Uterus (tissue), 4 donors: ENCODE data around the gene STRAP. TPM values are rescaled to one million over a fixed set of nuclear protein-coding genes. Genes with fewer than 3 reads are reported as not detected.
"Not testable (repeated sequence)": the region's sequence is repeated elsewhere in the genome, so short reads cannot be mapped to it uniquely, and the experiment has no call there.

Experiments
- DNase-seq, 2 donors: peaks; one replicate each; pipeline ENCODE4 v3.0.0-alpha.2; 2019 to 2020
- H3K27ac ChIP-seq, 2 donors: fragments of 200-600 bp; sonication (generic); 1 replicate in 1 of 2; 2 replicates in 1 of 2; pipeline ENCODE4 v1.5.1; 2016 to 2018
- H3K27me3 ChIP-seq, 2 donors: fragments of 200-600 bp; sonication (generic); one replicate each; pipeline ENCODE4 v1.5.1; 2018 to 2019; ENCODE audit warnings: control low read depth in 1 of 2
- H3K36me3 ChIP-seq, 2 donors: fragments of 200-600 bp; sonication (generic); one replicate each; pipeline ENCODE4 v1.5.1; 2019; ENCODE audit warnings: control low read depth in 1 of 2
- H3K4me1 ChIP-seq, 2 donors: fragments of 200-600 bp; sonication (generic); one replicate each; pipeline ENCODE4 v1.5.1; 2018 to 2019; ENCODE audit warnings: control low read depth in 1 of 2
- H3K4me3 ChIP-seq, 2 donors: fragments of 200-600 bp; sonication (generic); 1 replicate in 1 of 2; 2 replicates in 1 of 2; pipeline ENCODE4 v1.5.1; 2018 to 2019; ENCODE audit warnings: mild to moderate bottlenecking in 1 of 2
- H3K9me3 ChIP-seq, 2 donors: fragments of 200-600 bp; sonication (generic); one replicate each; pipeline ENCODE4 v1.5.1; 2019; ENCODE audit warnings: control low read depth in 1 of 2
- POLR2A ChIP-seq, 2 donors: fragments of 450-650 bp; IDR thresholded peaks; one replicate each; pipeline ENCODE4 v1.6.1; 2016; ENCODE audit warnings: antibody characterized with exemption in 2 of 2, mild to moderate bottlenecking in 1 of 2, moderate library complexity in 1 of 2
- intact Hi-C: fragments of 100-400 bp; cut with DNase I; formaldehyde crosslinking; loops from one replicate; pipeline ENCODE4 v1.15.1; 2023; ENCODE audit warnings: low total_unique reads
- total RNA-seq, 4 donors: library from RNA; depleted of rRNA in 3 of 4; stranded (reverse); fragments of >200 nt in 3 of 4; gene quantifications; one replicate each; pipeline versions ENCODE4 v1.1.0 to v1.2.4, GENCODE V29; 2014 to 2023
- TF ChIP-seq, protein P1 (sequence below), 4 experiments: fragments of 200-600 bp in 2 of 4; fragments of 450-650 bp in 2 of 4; sonication (generic) in 2 of 4; IDR thresholded peaks; one replicate each; pipeline ENCODE4 v1.5.1; 2016 to 2019; ENCODE audit warnings: antibody characterized with exemption in 4 of 4, mild to moderate bottlenecking in 2 of 4, moderate library complexity in 1 of 4
- donor health status: DM: yes; HTN: yes; CAD: no.

STRAP gene
- total RNA-seq, 4 donors from 2014 or later = 43.8 to 65.8 (median 58.2) TPM

DNA sequence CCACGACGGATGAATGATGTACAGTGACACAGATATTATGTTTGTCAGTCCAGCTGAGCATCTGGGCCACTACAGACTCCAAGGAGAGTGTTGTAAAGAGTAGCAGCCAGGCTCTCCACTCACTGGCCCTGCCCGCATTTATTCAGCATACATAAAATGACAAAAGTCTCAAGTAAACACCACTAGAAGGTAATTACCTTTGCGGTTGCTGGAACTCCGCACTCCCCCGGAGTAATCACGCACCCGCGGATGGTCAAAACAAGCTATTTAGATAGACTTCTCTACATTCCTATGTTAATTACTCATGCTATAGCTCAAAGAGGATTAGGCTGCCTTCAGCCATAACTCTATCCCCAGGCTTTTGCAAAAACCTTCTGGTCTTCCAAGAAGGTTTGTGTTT, 18.8 kb upstream of the STRAP start:
- Histone ChIP-seq H3K27me3 (no peaks in the 10 kb centered on the region), H3K27ac (no peak overlapping the region), H3K4me3 (no peak overlapping the region), H3K36me3 (no peaks in the 10 kb centered on the region), H3K4me1 (no peaks in the 10 kb centered on the region), H3K9me3 (no peaks in the 10 kb centered on the region)
- intact Hi-C loops = no loop called here
- DNase-seq = no peak
- TF ChIP-seq POLR2A (IDR thresholded peaks at IDR 0.05) = no peak
- TF ChIP-seq, protein P1, sequence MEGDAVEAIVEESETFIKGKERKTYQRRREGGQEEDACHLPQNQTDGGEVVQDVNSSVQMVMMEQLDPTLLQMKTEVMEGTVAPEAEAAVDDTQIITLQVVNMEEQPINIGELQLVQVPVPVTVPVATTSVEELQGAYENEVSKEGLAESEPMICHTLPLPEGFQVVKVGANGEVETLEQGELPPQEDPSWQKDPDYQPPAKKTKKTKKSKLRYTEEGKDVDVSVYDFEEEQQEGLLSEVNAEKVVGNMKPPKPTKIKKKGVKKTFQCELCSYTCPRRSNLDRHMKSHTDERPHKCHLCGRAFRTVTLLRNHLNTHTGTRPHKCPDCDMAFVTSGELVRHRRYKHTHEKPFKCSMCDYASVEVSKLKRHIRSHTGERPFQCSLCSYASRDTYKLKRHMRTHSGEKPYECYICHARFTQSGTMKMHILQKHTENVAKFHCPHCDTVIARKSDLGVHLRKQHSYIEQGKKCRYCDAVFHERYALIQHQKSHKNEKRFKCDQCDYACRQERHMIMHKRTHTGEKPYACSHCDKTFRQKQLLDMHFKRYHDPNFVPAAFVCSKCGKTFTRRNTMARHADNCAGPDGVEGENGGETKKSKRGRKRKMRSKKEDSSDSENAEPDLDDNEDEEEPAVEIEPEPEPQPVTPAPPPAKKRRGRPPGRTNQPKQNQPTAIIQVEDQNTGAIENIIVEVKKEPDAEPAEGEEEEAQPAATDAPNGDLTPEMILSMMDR (IDR thresholded peaks at IDR 0.05) = no peak

DNA sequence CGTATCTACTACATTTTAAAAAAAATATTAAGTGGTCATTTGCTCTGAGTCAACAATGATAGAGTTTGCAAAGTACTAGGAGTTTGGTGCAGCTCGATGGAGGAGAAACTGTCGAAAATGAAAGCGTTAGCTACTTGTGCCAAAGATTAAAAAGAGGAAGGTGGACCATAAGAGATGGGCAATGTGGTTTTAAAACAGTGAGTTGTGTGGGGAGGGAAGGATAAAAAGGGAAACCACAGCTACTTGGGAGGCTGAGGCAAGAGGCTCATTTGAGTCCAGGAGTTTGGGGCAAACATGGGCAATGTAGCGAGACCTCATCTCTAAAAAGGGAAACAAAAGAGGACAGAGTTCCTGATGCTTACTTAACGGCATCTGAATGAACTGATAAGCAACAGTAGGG, 18.2 kb upstream of the STRAP start:
- Histone ChIP-seq H3K9me3 (no peaks in the 10 kb centered on the region), H3K4me1 (no peaks in the 10 kb centered on the region), H3K27me3 (no peaks in the 10 kb centered on the region), H3K36me3 (no peaks in the 10 kb centered on the region), H3K4me3 (no peak overlapping the region), H3K27ac (no peak overlapping the region)
- no peak for DNase-seq
- intact Hi-C loops = no loop called here
- TF ChIP-seq, protein P1 (IDR thresholded peaks at IDR 0.05) = no peak
- no peak for TF ChIP-seq POLR2A (IDR thresholded peaks at IDR 0.05)

DNA sequence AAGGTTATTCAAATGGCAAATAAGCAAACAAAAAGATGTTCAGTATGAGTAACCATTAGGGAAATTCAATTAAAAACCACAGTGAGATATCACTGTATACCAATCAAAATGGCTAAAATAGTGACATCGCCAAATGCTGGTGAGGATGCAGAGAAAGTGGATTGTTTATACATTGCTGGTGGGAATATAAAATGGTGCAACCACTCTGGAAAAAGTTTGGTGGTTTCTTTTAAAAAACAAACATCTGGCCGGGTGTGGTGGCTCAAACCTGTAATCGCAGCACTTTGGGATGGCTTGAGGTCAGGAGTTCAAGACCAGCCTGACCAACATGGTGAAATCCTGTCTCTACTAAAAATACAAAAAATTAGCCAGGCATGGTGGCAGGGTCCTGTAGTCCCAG, 14.0 kb upstream of the STRAP start:
- intact Hi-C loops = no loop called here
- Histone ChIP-seq H3K9me3 (no peaks in the 10 kb centered on the region), H3K36me3 (no peaks in the 10 kb centered on the region), H3K27me3 (no peaks in the 10 kb centered on the region), H3K4me3 (no peak overlapping the region), H3K4me1 (no peaks in the 10 kb centered on the region), H3K27ac (no peak overlapping the region)
- no peak for DNase-seq
- no peak for TF ChIP-seq POLR2A (IDR thresholded peaks at IDR 0.05)
- TF ChIP-seq, protein P1 (IDR thresholded peaks at IDR 0.05) = no peak

DNA sequence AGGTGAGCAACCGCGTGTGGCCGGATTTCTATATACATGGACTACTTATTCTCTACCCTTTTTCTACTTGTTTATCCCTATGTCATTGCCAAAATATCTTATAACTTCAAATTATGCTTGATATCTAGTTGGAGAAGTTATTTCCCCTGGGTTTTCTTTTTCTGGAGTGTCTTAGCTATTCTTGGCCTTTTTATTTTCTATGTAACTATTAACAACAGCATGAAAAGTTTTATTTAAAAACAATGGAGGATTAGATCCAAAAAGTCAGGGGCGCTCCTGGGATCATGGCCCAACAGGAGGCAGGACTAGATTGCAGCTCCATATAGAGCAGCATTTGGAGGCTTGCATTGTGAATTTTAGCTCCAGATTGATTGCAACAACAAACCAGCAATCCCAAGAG, 8.6 kb upstream of the STRAP start:
- H3K4me1 ChIP-seq = no peaks in the 10 kb centered on the region
- H3K9me3 ChIP-seq = no peaks in the 10 kb centered on the region
- no peak overlapping the region for H3K27ac ChIP-seq
- DNase-seq = no peak
- H3K36me3 ChIP-seq = no peaks in the 10 kb centered on the region
- intact Hi-C loops = no loop called here
- TF ChIP-seq, protein P1 (IDR thresholded peaks at IDR 0.05) = no peak
- no peak for TF ChIP-seq POLR2A (IDR thresholded peaks at IDR 0.05)
- no peak overlapping the region for H3K4me3 ChIP-seq
- H3K27me3 ChIP-seq = no peaks in the 10 kb centered on the region

DNA sequence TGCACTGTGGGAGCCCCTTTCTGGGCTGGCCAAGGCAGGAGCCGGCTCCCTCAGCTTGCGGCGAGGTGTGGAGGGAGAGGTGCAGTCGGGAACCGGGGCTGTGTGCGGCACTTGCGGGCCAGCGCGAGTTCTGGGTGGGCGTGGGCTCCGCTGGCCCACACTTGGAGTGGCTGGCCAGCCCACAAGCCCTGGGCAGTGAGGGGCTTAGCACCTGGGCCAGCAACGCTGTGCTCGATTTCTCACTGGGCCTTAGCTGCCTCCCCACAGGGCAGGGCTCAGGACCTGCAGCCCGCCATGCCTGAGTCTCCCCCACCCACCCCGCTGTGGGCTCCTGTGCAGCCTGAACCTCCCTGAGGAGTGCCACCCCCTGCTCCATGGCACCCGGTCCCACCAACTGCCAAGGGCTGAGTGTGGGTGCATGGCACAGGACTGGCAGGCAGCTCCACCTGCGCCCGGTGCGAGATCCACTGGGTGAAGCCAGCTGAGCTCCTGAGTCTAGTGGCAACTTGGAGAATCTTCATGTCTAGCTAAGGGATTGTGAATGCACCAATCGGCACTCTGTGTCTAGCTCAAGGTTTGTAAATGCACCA, 7.5 kb upstream of the STRAP start:
- H3K27me3 ChIP-seq, H3K27ac ChIP-seq, H3K4me1 ChIP-seq, H3K36me3 ChIP-seq, H3K9me3 ChIP-seq, DNase-seq, intact Hi-C loops, H3K4me3 ChIP-seq: not testable (repeated sequence)

DNA sequence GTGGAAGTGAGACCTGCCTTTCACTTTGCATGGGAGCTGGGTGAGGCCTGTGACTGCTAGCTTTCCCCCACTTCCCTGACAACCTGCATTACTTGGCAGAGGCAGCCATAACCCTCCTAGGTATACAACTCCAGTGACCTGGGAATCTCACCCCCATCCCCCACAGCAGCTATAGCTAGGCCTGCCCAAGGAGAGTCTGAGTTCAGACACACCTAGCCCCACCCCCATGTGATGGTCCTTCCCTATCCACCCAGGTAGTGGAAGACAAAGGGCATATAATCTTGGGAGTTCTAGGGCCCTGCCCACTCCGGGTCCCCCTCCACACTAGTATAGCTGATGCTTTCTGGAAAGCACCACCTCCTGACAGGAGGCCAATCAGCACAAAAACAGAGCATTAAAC, 6.3 kb upstream of the STRAP start:
- Histone ChIP-seq H3K4me3 (no peak overlapping the region), H3K4me1 (no peaks in the 10 kb centered on the region), H3K36me3 (no peaks in the 10 kb centered on the region), H3K27me3 (no peaks in the 10 kb centered on the region), H3K27ac (no peak overlapping the region), H3K9me3 (no peaks in the 10 kb centered on the region)
- DNase-seq = no peak
- intact Hi-C loops = no loop called here
- TF ChIP-seq, protein P1 (IDR thresholded peaks at IDR 0.05) = no peak
- TF ChIP-seq POLR2A (IDR thresholded peaks at IDR 0.05) = no peak
